Activated naive CD4-positive, alpha-beta T cell treated with anti-CD3 and anti-CD28 coated beads, Interleukin-2, amount 50 U/mL, for 72 hours (primary cell): Measurements from ENCODE around the gene SEMA3A. TPM values are rescaled to one million over a fixed set of nuclear protein-coding genes. Genes with fewer than 3 reads are reported as not detected.
"Not testable (repeated sequence)": the region's sequence is repeated elsewhere in the genome, so short reads cannot be mapped to it uniquely, and the experiment has no call there.

Source experiments
- ATAC-seq, 2 donors: fragments of 150-1000 bp; cut with Tn5 transposase; 2 replicates each; pipeline ENCODE4 v1.10.0; 2021; ENCODE audit warnings: mild to moderate bottlenecking in 2 of 2, moderate library complexity in 2 of 2
- DNase-seq, 2 donors: peaks; one replicate each; pipeline ENCODE4 v3.0.0; 2021 to 2022; ENCODE audit warnings: low spot score in 2 of 2
- H3K27ac Mint-ChIP-seq, 2 donors: one replicate each; pipeline ENCODE4 v1.8.0; 2022; ENCODE audit warnings: mild to moderate bottlenecking in 2 of 2, mixed read lengths in 2 of 2
- H3K36me3 Mint-ChIP-seq, 2 donors: one replicate each; pipeline ENCODE4 v1.8.0; 2022; ENCODE audit warnings: mixed read lengths in 2 of 2
- H3K9me3 Mint-ChIP-seq, 2 donors: one replicate each; pipeline ENCODE4 v1.8.0; 2022; ENCODE audit warnings: mixed read lengths in 2 of 2
- total RNA-seq, 2 donors: library from RNA; stranded (reverse); gene quantifications; one replicate each; pipeline ENCODE4 v1.2.3, GENCODE V29; 2022

Gene SEMA3A
- total RNA-seq, 2 donors from 2014 or later, result 1.7 to 2.3 TPM

DNA sequence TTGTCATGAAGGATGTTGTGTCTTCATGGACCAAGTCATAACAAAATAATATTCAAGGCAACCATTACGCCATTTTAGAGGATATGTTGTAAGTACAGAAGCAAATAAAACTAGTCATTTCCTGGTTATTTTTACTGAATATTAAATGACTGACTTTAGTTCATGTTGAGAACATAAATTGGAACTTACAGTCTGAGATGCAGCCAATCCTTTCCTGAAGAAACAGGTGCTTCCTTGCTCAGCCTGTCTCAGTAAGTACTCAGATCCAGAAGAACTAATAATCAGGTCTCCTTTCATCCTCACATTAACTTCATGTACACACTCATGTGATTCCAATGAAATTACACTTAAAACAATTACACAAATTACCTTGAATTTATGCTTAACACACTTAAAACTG is 12.3 kb downstream of the SEMA3A start:
- Mint-ChIP-seq H3K9me3 (no peaks in the 10 kb centered on the region), H3K27ac (no peak overlapping the region), H3K36me3 (no peaks in the 10 kb centered on the region)
- ATAC-seq, result no peak
- DNase-seq, result no peak

GRCh38 chr7:84181628-84182027 is 13.0 kb downstream of the SEMA3A start:
- no peak for ATAC-seq
- DNase-seq, result no peak
- no peaks in the 10 kb centered on the region for H3K9me3 Mint-ChIP-seq
- H3K27ac Mint-ChIP-seq, result no peak overlapping the region
- no peaks in the 10 kb centered on the region for H3K36me3 Mint-ChIP-seq

DNA sequence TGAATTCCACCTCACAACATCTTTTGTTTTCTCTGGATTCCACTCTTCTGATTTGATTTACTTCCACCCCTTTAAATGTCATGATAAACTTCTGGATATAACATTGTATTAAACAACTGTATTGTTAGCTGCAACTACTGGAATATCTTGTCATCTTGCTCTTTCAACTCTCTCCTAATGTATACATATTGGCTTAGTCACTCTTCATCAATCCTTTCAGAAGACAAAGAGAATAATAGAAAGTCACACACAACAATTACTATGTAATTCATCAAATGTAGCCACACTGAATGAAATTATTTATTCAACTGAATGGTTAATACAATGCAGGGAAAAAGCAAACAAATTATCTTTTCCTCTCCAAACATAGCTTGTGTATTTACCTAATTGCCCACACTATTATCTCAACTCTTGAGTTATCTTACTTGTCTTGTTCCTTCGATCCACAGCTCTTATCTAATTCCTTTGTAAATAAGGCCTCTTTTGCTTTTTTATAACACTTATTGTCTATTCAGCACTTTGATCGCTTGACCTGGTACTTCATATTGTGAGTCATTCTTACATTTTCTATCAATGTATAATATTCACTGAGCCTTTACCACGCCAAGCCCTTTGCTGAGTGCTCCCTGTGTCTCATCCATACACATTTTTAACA is 16.7 kb downstream of the SEMA3A start:
- no peak for ATAC-seq
- no peak overlapping the region for H3K27ac Mint-ChIP-seq
- H3K36me3 Mint-ChIP-seq, result no peaks in the 10 kb centered on the region
- H3K9me3 Mint-ChIP-seq, result no peaks in the 10 kb centered on the region
- DNase-seq, result no peak

DNA sequence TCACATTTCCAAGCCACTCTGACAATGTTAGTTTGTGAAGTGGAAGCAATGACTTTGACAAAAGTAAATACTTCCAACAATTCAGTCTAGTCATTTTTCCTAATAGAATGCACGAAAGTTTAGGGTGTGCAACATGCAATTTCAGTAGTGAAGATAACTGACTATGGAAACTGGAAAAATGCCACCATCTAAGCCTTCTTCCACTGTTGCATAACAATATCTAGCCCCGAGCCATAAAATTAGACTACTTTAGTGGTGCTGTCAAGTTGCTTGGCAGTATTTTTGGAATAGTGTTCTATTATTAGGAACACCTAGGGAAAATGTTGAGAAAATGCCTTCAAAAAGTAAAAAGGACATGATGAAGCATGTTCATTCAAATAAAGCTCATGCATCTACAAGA is 17.9 kb downstream of the SEMA3A start:
- no peaks in the 10 kb centered on the region for H3K9me3 Mint-ChIP-seq
- H3K36me3 Mint-ChIP-seq, result no peaks in the 10 kb centered on the region
- ATAC-seq (no peak), DNase-seq (no peak)
- H3K27ac Mint-ChIP-seq, result no peak overlapping the region

GRCh38 chr7:84175461-84175860 is 19.1 kb downstream of the SEMA3A start:
- Mint-ChIP-seq H3K36me3 (no peaks in the 10 kb centered on the region), H3K9me3 (no peaks in the 10 kb centered on the region), H3K27ac (no peak overlapping the region)
- no peak for DNase-seq
- ATAC-seq, result no peak

DNA sequence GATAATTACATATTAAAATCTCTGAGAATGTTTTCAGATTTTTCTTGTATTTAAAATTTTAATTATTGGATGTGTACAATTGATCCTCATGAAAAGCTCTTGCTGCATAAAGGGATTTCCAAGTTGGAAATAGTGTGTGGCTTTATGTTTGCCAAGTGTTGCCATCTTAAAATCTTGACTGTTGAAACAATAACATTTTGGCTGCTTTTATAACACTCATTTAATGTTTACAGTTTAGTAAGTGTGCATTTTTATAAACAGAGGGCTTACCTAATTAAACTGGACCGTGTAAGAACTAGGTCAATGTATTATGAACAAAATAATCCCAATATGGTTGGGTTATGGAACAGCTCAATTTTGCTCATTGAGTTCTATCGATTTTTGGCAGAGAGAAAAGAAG is 23.9 kb downstream of the SEMA3A start:
- Mint-ChIP-seq H3K36me3 (no peaks in the 10 kb centered on the region), H3K9me3 (no peaks in the 10 kb centered on the region), H3K27ac (no peak overlapping the region)
- DNase-seq, result no peak
- ATAC-seq, result no peak

DNA sequence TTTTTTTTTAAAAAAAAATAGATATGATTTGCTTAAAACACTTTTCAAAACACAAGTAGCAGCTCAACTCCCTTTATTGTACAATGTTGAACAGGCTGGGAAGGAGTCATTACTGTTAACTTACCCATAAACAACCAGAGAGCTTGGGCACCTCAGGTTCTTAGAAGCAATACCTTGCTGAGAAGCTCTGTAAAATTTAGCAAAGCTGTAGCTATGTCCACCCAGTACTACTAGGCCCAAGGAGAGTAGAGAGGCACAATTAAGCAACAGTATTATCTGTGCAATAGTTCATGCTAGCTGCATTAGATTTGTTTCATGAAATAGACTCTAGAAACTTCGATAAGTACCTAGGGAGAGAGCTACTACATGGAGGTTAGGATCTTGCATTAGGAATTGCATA is 32.0 kb downstream of the SEMA3A start:
- H3K36me3 Mint-ChIP-seq, result no peaks in the 10 kb centered on the region
- no peak for DNase-seq
- no peaks in the 10 kb centered on the region for H3K9me3 Mint-ChIP-seq
- no peak for ATAC-seq
- H3K27ac Mint-ChIP-seq, result no peak overlapping the region

- H3K36me3 Mint-ChIP-seq, result no peaks in the 10 kb centered on the region
- ATAC-seq (no peak), DNase-seq (no peak)
- H3K27ac Mint-ChIP-seq, result no peak overlapping the region
- H3K9me3 Mint-ChIP-seq, result no peaks in the 10 kb centered on the region
Measured at GRCh38 chr7:84162125-84162524, 32.5 kb downstream of the SEMA3A start.

GRCh38 chr7:84161398-84161797 is 33.2 kb downstream of the SEMA3A start:
- H3K9me3 Mint-ChIP-seq, result no peaks in the 10 kb centered on the region
- H3K36me3 Mint-ChIP-seq, result no peaks in the 10 kb centered on the region
- DNase-seq (no peak), ATAC-seq (no peak)
- H3K27ac Mint-ChIP-seq, result no peak overlapping the region

DNA sequence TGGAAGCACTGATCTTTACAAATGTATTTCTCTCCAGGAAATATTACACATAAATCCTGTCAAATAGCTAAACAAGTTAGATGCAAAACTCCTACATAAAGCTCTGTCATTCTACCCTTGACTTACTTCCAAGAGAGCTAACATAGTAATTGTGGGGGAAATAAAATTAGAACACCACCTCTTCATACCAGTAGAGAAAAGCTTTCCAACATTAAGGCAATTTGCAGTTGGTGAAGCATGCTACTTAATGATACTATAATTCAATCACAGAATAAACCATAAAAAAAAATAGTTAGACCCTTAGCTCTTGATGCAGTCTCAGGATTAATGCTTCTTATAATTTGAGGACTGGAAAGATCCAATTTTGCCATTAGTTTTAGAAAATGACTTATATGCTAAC is 35.2 kb downstream of the SEMA3A start:
- no peaks in the 10 kb centered on the region for H3K9me3 Mint-ChIP-seq
- DNase-seq (no peak), ATAC-seq (no peak)
- H3K36me3 Mint-ChIP-seq, result no peaks in the 10 kb centered on the region
- H3K27ac Mint-ChIP-seq, result no peak overlapping the region

- no peak for DNase-seq
- H3K27ac Mint-ChIP-seq, result no peak overlapping the region
- no peaks in the 10 kb centered on the region for H3K9me3 Mint-ChIP-seq
- H3K36me3 Mint-ChIP-seq, result no peaks in the 10 kb centered on the region
- ATAC-seq, result no peak
Measured at GRCh38 chr7:84157171-84157570, 37.4 kb downstream of the SEMA3A start.

GRCh38 chr7:84154991-84155781 is 39.4 kb downstream of the SEMA3A start:
- Mint-ChIP-seq H3K36me3 (no peaks in the 10 kb centered on the region), H3K9me3 (no peaks in the 10 kb centered on the region), H3K27ac (no peak overlapping the region)
- ATAC-seq, result no peak
- DNase-seq, result no peak

GRCh38 chr7:84152995-84153394 is 41.6 kb downstream of the SEMA3A start:
- no peaks in the 10 kb centered on the region for H3K36me3 Mint-ChIP-seq
- no peaks in the 10 kb centered on the region for H3K9me3 Mint-ChIP-seq
- no peak for ATAC-seq
- no peak for DNase-seq
- H3K27ac Mint-ChIP-seq, result no peak overlapping the region

- not testable (repeated sequence) for H3K36me3 Mint-ChIP-seq, ATAC-seq, H3K27ac Mint-ChIP-seq, H3K9me3 Mint-ChIP-seq, DNase-seq
Measured at GRCh38 chr7:84150370-84150769, 44.2 kb downstream of the SEMA3A start.

DNA sequence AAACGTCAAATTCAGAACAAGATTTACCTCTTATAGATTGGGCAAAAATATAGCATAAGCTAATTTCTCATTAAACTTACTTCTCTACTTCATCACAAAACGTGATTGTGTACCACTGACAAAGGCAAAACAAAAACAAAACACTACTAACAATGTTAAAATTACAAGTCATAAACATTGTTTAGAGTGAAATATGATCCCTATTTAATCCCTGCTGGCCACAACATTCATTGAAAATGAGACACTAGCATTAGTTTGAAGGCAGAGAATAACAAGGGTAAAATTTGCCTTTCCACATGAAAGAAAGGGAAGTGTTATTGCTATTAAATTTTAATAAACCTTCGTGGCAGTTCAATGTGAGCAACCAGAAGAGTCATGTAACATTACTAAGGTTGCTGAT is 45.0 kb downstream of the SEMA3A start:
- no peaks in the 10 kb centered on the region for H3K36me3 Mint-ChIP-seq
- H3K27ac Mint-ChIP-seq, result no peak overlapping the region
- DNase-seq, result no peak
- H3K9me3 Mint-ChIP-seq, result no peaks in the 10 kb centered on the region
- no peak for ATAC-seq

DNA sequence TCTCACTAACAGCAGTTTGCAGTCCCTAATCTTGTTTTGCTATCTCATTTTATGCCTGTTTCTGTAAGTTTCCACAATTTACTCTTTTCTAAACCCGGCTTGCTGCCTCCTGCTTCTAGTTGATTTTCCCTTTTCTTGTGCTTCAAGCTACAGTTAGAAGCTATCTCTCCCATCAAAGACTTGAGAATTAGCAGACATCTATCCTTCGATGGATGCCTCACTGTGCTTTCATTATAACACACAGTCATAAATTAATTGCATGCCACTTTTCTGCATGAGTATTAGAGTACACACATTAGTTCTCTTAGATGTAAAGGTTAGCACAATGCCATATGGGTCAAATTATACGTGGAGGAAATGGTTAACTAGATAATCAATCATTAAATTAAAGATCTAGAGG is 48.7 kb downstream of the SEMA3A start:
- no peak overlapping the region for H3K27ac Mint-ChIP-seq
- H3K36me3 Mint-ChIP-seq, result no peaks in the 10 kb centered on the region
- peaks cover 3% of the 10 kb centered on the region in 2 donors for H3K9me3 Mint-ChIP-seq
- ATAC-seq (no peak), DNase-seq (no peak)

DNA sequence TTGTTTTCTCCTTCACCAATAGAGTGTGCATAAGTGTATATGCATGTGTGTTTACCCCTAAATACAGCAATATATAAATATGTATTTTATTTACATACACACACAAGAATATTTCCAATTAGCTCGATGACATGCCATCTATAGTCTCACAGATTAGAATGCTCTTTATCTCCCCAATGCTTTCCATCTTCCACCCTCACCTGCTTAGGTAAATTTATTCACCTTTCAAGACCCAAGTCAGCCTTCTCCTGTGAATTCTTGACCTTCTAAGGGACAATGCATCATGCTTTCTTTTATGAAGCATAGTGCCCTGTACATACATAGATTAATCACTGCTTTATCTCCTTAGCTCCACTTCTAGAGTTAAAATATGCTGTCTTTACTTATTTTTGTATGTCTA is 49.7 kb downstream of the SEMA3A start:
- DNase-seq, result no peak
- Mint-ChIP-seq H3K36me3 (no peaks in the 10 kb centered on the region), H3K9me3 (peaks cover 3% of the 10 kb centered on the region in 2 donors), H3K27ac (no peak overlapping the region)
- no peak for ATAC-seq

GRCh38 chr7:84144480-84144879 is 50.1 kb downstream of the SEMA3A start:
- peaks cover 3% of the 10 kb centered on the region in 2 donors for H3K9me3 Mint-ChIP-seq
- no peak for ATAC-seq
- H3K27ac Mint-ChIP-seq, result no peak overlapping the region
- H3K36me3 Mint-ChIP-seq, result no peaks in the 10 kb centered on the region
- no peak for DNase-seq
